Central memory CD4-positive, alpha-beta T cell (primary cell): Measurements from ENCODE around the gene IHH.
A peak's percentile ranks its signal among the peaks of the same experiment; 100 is the strongest.

ENCODE experiments used
- DNase-seq: peaks from one replicate; pipeline ENCODE4 v3.0.0; 2022

IHH gene

DNA sequence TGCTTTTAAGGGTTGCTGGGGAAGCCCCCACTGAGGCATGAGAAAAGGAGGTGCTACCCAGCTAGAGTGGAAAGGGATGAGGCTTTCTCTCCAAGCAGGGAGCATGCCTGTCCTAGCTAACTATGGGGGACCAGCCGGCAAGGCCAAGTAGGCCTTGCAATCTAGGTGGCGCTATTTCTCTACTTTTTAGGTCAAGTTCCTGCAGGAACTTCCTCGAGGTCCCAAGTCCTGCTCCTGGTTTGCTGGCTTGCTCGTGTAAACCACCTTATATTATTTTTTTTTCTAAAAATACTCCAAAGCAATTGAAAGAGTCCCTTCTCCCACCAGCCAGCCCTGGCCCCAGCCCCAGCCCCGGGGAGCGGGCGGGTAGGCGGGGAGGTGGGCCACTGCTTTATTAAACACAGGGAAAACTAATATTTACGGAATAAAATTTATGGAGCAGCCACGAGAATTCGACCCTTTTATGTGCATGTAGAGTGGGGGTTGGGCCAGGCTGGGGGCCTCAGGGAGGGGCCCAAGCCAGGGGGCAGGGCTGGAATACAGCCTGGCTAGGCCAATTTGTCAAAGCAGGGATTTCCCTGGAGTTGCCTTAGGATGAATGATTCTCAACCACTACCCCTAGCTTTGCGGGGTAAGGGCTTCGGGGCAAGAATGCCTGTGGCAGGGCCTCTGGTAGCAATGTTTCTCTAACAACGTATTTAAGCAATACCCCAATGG lies 12.8 kb upstream of the IHH start:
- no peak for DNase-seq

DNA sequence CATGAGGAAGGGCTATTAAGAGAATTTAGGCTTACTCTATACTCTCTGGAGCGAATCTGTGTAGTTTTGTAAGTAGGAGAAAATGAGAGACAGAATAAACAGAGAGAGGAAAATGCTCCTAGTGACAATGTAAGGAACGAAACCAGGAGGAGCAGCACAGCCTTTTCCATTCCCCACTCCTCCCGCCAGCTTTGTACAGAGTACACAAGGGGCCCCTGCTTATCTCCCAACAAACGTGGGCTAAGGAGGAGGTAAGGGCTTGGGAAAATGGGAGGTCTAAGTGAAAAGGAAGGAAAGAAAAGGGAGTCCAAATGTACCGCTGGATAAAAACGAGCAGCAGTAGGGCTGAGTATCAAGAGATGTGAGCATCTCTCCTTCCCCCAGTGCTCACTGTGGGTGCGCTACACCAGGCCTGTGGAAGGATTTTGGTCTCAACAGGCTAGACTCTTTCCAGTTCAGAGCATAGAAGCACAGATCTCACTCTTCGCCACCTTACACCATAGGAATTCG lies 12.1 kb upstream of the IHH start:
- no peak for DNase-seq

DNA sequence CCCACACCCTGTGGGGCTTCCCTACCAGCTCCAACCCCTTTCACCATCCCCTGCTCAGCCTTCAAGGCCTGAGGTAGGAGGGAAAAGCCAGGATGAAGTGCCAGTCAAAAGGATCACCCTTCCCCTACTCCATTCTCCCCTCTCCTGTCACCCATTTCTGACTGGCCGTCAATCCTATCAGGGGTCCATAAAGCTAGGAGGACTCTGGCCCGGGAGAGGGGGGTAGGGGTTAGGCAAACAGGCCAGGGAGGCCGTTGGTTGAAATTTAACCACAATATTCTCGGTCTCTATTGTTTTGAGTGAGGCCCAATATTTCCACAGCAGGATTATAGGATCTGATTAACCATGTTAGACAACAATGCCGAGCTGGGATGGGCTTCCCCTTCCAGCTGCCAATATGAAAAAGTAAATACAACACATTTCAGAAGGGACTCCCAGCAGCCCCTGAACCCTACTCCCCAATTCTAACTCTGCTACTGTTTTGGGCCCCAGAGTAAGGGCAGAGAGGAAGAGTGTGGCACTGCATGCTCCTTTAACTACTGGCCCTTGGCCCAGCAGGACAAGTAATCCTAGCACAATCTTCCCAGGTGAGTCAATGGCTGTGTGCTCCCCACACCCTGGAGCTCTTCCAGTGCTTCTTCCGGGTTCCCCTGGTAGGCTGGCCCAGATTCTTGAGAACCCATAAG lies 10.6 kb upstream of the IHH start:
- no peak for DNase-seq

DNA sequence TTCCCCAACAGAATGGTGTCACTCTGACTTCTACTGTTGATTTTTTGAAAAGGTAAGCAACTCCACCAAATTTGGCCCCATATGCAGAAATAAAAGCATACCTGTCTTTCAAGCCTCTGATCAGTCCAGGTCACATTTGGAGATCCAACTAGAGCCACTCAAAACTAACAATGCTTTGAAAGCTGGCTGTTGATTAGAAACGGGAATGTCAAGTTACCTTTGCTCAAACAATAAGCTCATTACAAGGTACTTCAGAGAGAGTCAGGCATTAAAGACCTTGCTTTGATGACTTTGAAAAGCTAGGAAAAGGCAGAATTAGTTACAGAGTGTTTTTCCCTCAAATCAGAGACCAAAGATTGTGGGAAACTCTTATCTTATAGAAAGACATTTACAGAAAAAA lies 4.8 kb upstream of the IHH start:
- no peak for DNase-seq

DNA sequence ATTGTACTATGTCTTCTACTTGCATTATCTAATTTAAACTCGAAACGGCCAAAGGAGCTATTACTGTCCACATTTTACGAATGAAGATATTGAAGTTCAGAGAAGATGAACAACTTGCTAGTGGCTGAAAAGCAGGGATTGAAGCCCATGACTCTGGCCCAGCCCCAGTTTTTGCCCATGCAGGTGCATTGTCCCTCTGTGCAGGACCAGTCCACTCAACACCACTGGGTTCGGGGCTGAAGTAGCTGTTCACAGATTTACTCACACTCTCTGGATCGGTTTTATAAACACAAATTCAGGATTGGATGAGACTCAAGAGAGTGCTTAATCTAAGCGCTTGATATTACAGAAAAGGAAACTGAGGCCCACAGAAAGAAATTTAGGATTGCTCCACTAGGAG lies 1.4 kb upstream of the IHH start:
- DNase-seq, result no peak

DNA sequence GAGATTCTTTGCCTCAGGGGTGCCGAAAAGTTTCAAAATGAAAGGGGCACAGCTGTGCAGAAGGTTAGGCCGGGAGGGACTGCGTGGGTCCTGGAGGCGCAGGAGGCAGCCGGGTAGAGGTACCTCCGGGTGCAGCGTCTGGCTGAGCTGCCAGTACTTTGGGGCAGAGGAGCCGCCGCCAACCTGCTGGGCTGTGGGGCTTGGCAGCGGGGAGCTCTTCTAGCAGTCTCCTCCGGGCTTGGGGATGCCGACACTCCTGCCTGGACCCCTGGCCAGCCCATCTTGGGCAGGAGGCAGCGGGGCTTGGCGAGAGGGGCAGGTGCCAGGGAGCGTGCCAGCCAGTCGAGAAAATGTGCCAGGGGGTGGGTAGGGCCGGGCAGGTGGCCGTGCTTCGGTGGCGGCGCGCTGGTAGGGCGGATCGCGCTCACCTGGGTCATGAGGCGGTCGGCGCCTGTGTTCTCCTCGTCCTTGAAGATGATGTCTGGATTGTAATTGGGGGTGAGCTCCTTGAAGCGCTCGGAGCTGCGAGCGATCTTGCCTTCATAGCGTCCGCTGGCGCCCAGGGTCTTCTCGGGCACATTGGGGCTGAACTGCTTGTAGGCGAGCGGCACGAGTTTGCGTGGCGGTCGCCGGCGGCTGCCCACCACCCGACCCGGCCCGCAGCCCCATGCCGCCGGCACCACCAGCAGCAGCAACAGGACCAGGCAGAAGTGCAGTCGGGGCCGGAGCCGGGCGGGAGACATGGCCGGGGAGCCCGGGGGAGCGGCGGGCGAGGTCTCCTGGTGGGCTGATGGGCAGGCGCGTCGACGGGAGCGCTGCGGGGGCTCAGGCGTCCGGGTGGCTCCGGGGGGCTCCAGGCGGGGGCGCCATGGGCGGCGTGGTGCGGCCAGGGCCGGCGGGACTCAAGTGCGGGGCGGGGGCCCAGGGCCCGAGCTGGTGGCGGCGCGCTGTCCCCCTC lies 717 bp downstream of the IHH start:
- DNase-seq, result no peak

DNA sequence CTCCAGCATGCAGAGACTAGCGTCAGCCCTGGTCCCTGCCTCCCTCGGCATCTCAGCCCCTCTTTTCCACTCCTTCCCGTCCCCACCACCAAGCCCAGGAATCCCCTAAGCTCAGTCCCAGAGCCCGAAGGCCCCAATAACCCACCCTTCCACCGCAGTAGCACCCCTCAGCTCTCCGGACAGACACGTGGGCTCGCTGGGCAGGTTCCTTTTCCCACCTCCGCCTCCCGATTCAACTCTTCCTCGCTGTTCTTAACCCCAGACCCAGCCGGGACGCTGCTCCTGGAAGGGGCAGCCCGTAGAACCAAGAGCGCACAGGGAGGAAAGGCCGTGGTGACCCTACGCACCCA lies 1.4 kb downstream of the IHH start:
- DNase-seq, result no peak

DNA sequence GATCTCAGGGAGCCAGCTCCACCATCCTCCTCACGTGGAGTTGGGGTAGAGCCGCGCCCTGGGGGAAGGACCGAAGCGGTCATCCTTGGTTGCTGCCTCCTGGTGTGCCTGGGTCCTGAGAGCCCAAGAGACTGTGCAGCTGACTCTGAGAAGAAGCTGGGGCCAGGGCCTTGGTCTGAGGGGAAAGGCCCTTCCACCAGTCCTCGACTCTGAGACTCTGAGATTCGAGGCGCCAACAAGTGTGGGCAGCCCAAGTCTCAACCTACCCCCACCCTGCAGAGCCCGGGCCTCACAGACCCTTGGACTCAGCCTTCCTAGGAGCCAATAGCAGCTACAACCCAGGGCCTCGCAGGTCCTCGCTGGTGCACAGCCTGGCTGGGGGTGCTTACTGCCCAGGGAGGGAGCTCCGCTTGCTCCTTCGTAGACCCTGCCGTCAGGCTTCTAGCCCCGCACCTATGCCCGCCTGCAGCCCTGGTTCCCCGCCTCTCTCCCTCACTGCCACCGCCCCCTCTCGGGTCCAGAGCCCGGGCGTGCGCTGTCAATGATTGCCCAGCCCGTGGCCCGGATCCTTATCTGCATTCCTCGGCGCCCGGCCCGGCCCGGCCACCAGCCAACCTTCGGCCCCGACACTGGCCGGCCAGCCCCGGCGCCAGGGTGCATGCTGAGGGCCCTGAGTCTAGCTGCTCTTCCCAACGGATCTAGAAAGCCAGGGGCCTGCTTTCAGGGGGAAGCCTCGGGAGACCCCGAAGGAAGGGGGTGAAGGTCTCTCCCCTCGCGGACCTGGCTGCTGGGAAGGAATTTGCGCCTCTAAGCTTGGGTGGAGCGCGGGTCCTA lies 2.0 kb downstream of the IHH start:
- DNase-seq, result no peak

DNA sequence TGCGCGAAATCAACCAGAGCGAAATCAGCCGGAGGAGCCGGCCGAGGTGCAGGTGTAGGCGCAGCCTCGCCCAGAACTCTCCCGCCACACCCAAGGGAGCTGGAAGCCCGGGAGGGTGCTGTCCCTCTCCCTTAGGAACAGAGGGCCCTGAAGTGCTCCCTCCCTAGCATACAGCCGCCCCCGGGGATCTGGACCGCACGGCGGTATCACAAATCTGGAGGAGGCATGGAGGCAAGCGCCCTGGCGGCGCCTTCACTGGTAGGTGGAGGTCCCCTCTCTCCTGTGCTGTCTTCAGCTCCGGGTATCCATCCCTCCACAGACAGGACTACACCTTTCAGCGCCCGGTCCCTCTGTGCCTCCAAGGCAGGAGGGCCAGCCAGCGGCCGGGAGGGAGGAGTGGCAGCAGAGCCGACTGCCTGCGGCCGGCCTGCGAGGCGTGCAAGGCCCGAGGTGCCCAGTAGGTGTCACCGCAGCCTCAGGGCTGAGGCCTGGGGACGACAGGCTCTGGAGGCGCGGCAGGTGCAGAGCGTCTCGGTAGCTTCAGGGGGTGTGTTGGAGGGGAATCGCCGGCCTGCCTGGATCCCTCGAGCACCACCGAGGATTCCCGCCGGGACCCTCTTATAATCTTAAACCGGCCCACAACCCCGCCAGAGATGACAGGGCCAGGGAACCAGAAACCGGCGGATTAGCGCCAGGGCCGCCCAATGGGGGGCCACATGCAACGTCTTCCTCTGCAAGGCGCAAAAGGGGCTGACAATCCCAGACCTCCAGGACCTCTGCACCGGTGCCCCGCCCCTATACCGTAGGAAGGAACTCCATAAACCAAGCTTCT lies 2.8 kb downstream of the IHH start:
- peak; percentile 66 for DNase-seq

DNA sequence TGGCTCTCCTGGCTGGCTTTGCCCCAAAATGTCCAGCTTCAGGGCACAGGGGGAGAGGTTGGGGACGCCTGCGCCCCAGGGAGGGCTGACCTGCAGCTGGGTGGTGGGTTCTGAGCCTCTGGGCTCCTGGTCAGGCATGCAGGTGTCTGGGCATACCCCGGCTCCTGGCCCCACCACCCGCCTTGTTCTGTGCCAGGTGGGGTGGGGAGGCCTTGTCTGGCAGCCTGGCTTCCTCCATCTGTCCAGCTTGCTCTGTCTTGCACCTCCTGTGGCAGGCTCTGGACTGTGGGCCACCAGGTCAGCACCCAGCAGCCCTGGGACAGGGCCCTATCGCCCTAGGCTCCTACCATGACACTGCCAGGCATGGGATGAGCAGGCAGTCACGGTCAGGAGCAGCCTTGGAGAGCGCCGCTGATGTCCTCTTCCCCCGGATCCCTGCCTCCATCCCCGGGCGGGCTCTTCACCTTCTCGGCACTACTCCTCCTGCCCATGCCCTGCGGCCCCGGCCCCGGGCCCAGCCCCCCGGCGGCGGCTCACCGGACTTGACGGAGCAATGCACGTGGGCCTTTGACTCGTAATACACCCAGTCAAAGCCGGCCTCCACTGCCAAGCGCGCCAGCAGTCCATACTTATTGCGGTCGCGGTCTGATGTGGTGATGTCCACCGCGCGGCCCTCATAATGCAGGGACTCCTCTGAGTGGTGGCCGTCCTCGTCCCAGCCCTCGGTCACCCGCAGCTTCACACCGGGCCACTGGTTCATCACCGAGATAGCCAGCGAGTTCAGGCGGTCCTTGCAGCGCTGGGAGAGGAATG lies 3.6 kb downstream of the IHH start:
- DNase-seq, result no peak

DNA sequence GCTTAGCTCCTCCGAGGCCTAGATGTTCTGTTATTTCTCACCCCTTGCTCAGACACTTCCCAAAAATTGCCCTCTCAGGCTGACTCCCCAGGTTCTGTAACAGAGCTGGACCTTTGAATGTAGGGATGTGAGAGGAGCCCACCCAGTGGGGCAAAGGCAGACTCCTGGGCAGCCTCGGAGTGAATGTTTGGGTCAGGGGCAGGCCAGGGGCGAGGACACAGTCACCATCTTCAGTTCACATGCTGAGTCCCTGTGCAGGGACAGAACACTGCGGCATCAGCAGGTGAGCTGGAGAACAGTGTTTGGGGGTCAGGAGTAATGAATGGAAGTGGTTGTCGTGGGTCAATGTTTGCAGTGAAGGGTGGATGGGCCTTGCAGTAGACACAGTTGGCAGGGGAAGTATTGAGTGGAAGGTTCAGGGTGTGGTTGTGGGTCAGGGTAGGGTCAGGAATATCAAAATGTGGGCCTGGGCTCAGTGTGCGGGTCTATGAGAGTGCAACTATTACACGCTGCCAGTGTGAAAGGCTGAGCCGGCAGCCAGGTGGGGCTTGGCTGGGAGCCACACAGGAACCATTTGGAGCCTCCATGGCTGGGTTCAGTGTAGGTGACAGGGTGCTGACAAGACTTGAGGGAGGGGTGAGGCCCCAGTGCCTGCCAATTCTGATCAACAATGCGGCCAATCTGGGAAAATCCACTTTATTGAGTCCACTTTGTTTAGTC lies 4.4 kb downstream of the IHH start:
- DNase-seq, result no peak

DNA sequence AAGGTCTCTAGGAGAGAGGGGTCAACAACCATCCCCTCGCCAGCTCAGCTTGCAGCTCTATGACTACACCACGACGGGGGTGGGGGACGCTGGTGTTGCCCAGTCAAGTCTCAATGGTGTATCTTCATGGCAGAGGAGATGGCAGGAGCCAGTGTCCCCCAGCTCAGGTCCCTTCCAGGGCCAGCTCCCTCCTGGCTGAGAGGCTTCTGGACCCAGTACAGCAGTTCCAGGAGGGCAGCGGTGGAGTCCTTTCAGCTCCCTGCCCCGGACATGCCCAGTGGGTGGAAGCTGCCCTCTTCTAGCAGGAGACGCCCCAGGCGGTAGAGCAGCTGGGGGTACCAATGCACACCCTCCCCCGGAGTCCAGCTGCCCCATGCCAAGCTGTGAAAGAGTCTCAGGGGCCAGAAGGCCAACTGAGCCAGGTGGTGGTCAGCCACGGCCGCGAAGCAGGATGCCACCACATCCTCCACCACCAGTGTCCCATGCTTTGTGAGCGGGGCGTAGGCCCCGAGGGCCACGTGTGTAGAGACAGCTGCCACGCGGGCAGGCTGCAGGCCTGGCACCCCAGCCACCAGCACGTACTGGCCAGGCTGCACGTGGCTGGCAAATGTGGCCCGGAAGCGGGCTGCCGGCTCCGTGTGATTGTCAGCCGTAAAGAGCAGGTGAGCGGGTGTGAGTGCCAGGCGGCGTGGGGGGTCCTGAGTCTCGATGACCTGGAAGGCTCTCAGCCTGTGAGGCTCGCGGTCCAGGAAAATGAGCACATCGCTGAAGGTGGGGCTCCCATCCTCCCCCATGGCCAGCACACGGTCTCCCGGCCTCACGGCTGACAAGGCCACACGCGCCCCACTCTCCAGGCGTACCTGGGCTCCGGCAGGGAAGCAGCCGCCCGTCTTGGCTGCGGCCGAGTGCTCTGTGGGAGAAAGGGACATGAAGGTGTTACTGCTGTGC lies 5.5 kb downstream of the IHH start:
- no peak for DNase-seq

DNA sequence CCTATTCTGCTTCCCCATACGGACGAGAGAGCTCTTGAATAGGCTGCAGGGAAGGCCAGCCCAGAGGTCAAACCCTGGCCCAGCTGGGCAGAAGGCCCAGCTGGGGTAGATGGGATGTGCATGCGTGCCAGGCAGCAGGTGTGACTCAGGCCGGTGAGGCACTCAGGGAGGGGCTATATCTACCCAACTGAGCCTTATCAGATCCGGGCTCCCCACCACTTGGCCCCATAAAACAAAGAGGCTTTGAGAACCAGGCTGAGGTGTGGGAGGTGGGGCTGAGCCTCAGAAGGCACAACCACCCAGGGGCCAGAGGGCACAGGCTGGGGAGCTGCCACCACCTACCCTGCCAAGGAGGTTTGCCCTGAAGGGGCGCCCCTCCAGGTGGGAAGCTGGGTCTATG lies 11.4 kb downstream of the IHH start:
- DNase-seq, result no peak

DNA sequence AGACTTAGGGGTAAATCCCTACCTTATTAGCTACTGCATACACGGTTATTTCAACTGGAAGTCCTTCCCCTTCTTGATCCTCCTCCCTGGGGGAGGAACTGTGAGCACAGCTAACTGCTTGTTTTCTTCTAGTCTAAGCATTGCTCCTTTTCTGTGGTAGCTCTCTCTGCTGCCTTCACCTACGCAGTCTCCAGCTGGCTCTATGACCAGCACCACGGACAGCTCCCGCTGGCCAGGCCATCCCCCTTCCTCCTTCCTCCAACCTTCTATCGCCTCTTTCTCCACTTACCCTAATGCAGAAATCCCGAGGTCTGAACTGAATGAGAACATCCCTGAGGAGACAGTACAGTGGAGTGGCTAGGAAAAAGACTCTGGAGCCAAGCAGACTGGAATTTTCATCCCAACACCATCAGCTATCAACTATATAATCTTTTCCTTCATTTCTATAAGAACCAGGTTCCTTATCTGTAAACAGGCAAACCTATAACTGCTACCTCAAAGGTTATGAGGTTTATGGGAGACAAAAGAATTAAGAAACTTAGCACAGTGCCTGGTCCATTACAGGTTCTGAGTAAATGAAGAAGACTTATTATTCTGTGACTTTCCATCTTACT lies 14.7 kb downstream of the IHH start:
- DNase-seq, result no peak

DNA sequence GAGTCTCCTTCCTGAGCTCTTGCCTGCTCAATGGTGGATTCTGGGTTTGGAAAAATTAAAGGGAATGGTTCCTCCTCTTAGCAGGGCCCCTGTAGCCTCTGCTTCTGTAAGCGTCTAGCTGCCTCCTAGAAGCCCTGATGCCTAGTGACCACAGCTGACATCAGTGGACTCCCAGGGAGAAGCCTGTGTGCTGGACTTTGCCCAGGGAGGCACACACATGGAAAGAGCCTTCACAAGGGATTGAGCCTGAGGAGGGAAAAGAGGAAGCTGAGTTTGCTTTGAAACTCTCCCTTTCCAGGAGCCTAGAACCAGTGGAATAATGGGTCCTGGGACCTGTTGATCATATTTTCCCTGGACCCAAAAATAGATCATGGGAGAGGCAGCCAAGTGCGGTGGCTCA lies 18.0 kb downstream of the IHH start:
- no peak for DNase-seq

DNA sequence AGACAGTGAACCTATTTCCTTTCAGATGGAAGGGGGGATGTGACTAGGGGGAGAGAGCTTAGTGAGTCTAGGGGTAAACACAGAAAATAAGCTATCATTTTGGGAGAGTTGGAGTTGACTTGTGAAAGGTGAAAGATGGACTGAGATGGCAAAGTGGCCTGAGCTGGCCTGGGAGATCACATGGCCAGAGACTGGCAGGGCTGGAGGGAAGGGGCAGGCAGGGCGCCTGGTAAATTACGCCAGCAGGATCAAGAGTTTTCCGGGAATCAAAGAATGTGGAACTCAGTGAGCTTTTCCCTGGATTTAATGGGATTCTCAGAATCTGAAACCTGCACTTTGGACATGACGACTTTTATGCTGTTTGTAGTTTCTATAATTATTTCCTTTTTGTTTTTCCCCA lies 18.6 kb downstream of the IHH start:
- DNase-seq, result no peak

DNA sequence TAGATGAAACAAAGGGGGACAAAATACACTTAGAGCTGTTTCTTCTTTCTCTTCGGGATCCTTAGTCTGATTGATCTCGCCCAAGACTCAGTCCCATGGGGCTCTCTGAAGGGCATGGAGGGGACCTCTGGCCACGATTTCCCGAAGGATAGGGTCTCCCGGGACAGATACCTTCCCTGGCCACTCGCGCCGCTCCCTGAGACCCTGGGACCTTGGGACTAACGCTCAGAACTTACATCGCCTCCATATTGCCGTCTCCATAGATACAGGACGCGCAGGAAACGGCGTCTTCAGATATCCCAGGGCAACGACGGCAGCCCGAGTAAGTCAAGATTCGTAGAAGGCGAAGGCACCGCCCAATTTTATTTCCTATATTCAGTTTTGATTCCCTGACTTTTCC lies 19.5 kb downstream of the IHH start, which contains the start of gene CFAP65:
Gene CFAP65 (minus strand): TSS at position 265 of the 400 bp plus-strand sequence. CDS start 2,468 bp downstream, outside the sequence.
- DNase-seq, result no peak

DNA sequence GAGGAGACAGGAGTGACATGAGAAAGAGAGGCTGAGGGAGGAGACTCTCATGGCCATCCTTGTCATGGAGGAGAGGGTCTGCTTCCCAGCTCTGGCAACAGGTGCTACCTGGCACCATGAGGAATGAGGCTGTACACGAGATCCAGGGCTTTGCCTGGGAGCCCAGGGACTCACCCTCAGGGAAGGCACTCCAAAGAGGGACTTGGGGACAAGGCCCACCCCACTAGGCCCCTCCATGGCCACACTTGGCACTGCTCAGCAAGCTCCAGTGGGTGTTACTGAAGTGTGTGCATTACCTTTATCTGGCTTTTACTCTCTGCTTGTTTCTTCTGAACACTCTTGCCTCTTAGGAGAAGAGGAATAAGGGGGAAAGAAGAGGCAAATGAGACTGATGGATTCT lies 22.1 kb downstream of the IHH start:
- no peak for DNase-seq
